Activated CD4-positive, alpha-beta T cell treated with anti-CD3 and anti-CD28 coated beads, Interleukin-2, amount 10 ng/mL, durations not matched to agents 24 days and 14 days (primary cell): ENCODE data around the gene SHC2. TPM values are rescaled to one million over a fixed set of nuclear protein-coding genes. Genes with fewer than 3 reads are reported as not detected.
A peak's percentile ranks its signal among the peaks of the same experiment; 100 is the strongest.
"Not testable (repeated sequence)": the region's sequence is repeated elsewhere in the genome, so short reads cannot be mapped to it uniquely, and the experiment has no call there.

Experiments used
- DNase-seq: peaks from one replicate; pipeline ENCODE4 v3.0.0; 2022
- H3K27ac Mint-ChIP-seq: one replicate; pipeline ENCODE4 v1.8.0; 2022; ENCODE audit warnings: mild to moderate bottlenecking, mixed read lengths
- H3K27me3 Mint-ChIP-seq: one replicate; pipeline ENCODE4 v1.8.0; 2022; ENCODE audit warnings: mixed read lengths
- H3K36me3 Mint-ChIP-seq: one replicate; pipeline ENCODE4 v1.8.0; 2022; ENCODE audit warnings: low read depth, mild to moderate bottlenecking, mixed read lengths
- H3K4me1 Mint-ChIP-seq: one replicate; pipeline ENCODE4 v1.8.0; 2021; ENCODE audit warnings: mixed read lengths
- H3K4me3 Mint-ChIP-seq: one replicate; pipeline ENCODE4 v1.8.0; 2022; ENCODE audit warnings: mild to moderate bottlenecking, moderate library complexity, mixed read lengths
- H3K9me3 Mint-ChIP-seq: one replicate; pipeline ENCODE4 v1.8.0; 2021; ENCODE audit warnings: mixed read lengths
- intact Hi-C: fragments of 100-400 bp; cut with micrococcal nuclease; formaldehyde crosslinking; loops from one replicate; pipeline ENCODE4 v1.15.1; 2023
- total RNA-seq: library from RNA; stranded (reverse); gene quantifications from 2 replicates; pipeline ENCODE4 v1.2.3, GENCODE V29; 2022

SHC2 gene
- total RNA-seq, 1 donor from 2014 or later = not detected

DNA sequence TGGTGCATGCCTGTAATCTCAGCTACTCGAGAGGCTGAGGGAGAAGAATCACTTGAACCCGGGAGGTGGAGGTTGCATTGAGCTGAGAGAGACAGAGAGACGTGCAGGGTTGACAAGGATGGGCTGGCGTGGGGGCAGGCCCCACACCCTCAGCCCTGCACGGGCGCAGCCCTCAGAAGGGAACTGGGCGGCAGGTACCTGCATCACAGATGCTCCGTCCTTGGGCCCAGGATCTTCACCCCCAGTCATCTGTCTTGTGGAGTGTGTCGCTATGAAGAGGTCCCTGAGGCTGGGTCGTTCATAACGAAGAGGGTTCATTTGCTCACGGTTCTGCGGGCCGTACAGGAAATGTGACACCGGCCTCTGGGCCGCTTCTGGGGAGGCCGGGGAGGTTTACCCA is 72.1 kb downstream of the SHC2 start:
- peaks cover 7% of the 10 kb centered on the region for H3K36me3 Mint-ChIP-seq
- intact Hi-C loops = no loop called here
- H3K4me1 Mint-ChIP-seq = peaks cover 8% of the 10 kb centered on the region
- H3K4me3 Mint-ChIP-seq = no peak overlapping the region
- H3K9me3 Mint-ChIP-seq = peaks cover 11% of the 10 kb centered on the region
- H3K27ac Mint-ChIP-seq = no peak overlapping the region
- H3K27me3 Mint-ChIP-seq = peaks cover 24% of the 10 kb centered on the region
- no peak for DNase-seq

DNA sequence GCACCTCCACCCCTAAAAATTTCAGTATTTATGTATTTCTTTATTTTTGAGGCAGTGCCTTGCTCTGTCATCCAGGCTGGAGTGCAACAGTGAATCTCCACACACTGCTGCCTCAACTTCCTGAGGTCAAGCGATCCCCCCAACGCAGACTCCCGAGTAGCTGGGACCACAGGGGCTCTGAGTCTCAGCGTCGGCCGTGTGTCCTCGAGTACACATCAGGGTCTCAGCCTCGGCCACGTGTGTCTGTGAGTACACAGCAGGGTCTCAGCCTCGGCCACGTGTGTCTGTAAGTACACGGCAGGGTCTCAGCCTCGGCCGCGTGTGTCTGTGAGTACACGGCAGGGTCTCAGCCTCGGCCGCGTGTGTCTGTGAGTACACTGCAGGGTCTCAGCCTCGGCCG is 73.1 kb downstream of the SHC2 start:
- intact Hi-C loops = no loop called here
- peaks cover 27% of the 10 kb centered on the region for H3K27me3 Mint-ChIP-seq
- peaks cover 13% of the 10 kb centered on the region for H3K4me1 Mint-ChIP-seq
- peaks cover 8% of the 10 kb centered on the region for H3K9me3 Mint-ChIP-seq
- DNase-seq = no peak
- H3K4me3 Mint-ChIP-seq = no peak overlapping the region
- H3K36me3 Mint-ChIP-seq = peaks cover 3% of the 10 kb centered on the region
- H3K27ac Mint-ChIP-seq = no peak overlapping the region

DNA sequence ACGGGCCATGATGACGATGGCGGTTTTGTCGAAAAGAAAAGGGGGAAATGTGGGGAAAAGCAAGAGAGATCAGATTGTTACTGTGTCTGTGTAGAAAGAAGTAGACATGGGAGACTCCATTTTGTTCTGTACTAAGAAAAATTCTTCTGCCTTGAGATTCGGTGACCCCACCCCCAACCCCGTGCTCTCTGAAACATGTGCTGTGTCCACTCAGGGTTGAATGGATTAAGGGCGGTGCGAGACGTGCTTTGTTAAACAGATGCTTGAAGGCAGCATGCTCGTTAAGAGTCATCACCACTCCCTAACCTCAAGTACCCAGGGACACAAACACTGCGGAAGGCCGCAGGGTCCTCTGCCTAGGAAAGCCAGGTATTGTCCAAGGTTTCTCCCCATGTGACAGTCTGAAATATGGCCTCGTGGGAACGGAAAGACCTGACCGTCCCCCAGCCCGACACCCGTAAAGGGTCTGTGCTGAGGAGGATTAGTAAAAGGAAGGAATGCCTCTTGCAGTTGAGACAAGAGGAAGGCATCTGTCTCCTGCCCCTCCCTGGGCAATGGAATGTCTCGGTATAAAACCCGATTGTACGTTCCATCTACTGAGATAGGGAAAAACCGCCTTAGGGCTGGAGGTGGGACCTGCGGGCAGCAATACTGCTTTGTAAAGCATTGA is 74.1 kb downstream of the SHC2 start:
- DNase-seq, H3K9me3 Mint-ChIP-seq, H3K27ac Mint-ChIP-seq, intact Hi-C loops, H3K36me3 Mint-ChIP-seq, H3K4me3 Mint-ChIP-seq: not testable (repeated sequence)
- Mint-ChIP-seq H3K27me3 (peaks cover 27% of the 10 kb centered on the region), H3K4me1 (peaks cover 19% of the 10 kb centered on the region)

DNA sequence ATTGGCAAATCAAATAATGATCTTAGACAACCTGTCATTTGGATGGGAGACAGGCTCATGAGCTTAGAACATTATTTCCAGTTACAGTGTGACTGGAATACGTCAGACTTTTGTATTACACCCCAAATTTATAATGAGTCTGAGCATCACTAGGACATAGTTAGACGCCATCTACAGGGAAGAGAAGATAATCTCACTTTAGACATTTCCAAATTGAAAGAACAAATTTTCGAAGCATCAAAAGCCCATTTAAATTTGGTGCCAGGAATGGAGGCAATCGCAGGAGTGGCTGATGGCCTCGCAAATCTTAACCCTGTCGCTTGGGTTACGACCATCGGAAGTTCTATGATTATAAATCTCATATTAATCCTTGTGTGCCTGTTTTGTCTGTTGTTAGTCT is 74.6 kb downstream of the SHC2 start:
- DNase-seq, intact Hi-C loops, H3K36me3 Mint-ChIP-seq, H3K4me3 Mint-ChIP-seq, H3K9me3 Mint-ChIP-seq, H3K27ac Mint-ChIP-seq: not testable (repeated sequence)
- Mint-ChIP-seq H3K27me3 (peaks cover 27% of the 10 kb centered on the region), H3K4me1 (peaks cover 17% of the 10 kb centered on the region)

DNA sequence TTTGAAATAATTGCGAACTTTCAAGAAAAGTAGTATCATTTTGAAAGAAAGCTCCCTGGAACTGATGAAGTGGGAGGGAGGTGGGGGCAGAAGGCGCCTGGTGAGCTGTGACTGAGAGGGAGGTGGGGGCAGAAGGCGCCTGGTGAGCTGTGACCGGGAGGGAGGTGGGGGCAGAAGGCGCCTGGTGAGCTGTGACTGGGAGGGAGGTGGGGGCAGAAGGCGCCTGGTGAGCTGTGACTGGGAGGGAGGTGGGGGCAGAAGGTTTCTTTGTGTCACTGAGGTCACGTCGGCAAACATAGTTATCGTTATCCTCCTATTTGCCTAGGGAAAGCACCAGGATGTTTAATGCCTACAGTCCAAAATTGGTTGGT is 76.0 kb downstream of the SHC2 start:
- Mint-ChIP-seq H3K36me3 (peaks cover 5% of the 10 kb centered on the region), H3K4me1 (peaks cover 18% of the 10 kb centered on the region), H3K27me3 (peaks cover 27% of the 10 kb centered on the region), H3K9me3 (peaks cover 9% of the 10 kb centered on the region), H3K27ac (no peak overlapping the region), H3K4me3 (no peak overlapping the region)
- no peak for DNase-seq
- intact Hi-C loops = loop anchor here (5.0 kb wide), 1 partner anchor 123 kb away; the partner anchor contains the start of gene TPGS1

DNA sequence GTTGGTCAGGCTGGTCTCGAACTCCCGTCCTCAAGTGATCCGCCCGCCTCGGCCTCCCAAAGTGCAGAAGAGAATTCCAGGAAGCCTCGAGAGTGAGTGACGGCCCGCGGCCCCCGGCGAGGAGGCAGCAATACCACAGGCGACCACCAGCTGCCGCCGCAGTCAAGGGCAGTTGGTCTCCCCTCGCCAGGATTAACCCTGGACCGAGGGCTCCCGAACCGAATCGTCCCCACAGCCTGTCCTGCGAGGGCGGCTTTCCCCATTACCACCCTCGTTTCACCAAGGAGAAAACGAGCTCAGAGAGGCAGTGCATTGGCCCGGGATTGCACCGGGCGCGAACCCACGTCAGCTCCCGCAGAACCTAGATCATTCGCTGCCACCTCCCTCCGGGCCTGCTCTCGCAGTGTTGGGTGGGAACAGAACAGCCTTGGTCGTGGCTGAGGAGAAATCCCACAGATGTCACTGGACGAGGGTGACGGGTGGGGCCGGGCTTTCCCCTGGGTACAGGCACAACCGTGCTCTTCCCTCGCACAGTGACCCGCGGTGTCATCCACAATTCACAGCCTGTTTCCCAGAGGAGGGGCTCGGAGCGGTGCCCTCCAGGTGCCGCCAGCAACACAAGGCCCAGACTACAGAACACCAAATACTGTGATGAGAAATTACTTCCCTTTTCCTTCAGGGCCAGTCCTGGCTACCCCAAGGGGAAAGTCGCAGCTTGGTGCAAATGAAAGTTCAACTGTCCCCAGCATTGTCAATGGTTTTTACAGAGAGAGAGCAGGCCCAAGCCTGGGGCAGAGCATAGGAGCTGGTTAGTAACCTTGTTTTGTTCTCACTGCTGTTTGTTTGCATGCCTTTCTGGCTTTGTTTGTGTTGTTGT is 76.7 kb downstream of the SHC2 start:
- Mint-ChIP-seq H3K27ac (no peak overlapping the region), H3K27me3 (peaks cover 27% of the 10 kb centered on the region), H3K9me3 (peaks cover 9% of the 10 kb centered on the region), H3K4me3 (peak overlapping the region; percentile 67), H3K4me1 (peaks cover 18% of the 10 kb centered on the region), H3K36me3 (peaks cover 5% of the 10 kb centered on the region)
- DNase-seq = no peak
- intact Hi-C loops = loop anchor here (5.0 kb wide), 1 partner anchor 123 kb away; the partner anchor contains the start of gene TPGS1

DNA sequence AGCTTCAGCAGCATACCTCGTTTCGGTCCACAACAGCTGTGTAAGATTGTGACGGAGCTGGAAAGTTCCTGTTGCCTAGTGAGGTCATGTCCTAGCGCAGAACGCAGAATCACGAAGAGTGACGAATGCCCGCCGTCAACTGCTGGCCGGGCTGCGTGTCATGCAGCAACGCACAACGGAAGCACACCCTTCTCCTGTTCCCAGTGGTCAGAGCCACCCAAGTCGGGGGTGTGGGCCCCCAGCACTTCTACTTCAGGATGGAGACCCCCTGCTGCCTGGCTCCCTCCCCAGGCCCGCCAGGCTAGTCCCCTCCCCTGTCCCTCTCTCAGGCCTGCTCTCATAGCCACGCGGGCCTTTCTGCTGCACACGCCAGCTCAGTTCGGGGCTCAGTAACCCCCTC is 77.8 kb downstream of the SHC2 start:
- peak overlapping the region; percentile 67 for H3K4me3 Mint-ChIP-seq
- intact Hi-C loops = loop anchor here (5.0 kb wide), 1 partner anchor 124 kb away; the partner anchor contains the start of gene TPGS1
- H3K4me1 Mint-ChIP-seq = peaks cover 18% of the 10 kb centered on the region
- H3K27ac Mint-ChIP-seq = peak overlapping the region; percentile 71
- H3K36me3 Mint-ChIP-seq = peaks cover 5% of the 10 kb centered on the region
- peaks cover 9% of the 10 kb centered on the region for H3K9me3 Mint-ChIP-seq
- DNase-seq = no peak
- H3K27me3 Mint-ChIP-seq = peaks cover 27% of the 10 kb centered on the region

DNA sequence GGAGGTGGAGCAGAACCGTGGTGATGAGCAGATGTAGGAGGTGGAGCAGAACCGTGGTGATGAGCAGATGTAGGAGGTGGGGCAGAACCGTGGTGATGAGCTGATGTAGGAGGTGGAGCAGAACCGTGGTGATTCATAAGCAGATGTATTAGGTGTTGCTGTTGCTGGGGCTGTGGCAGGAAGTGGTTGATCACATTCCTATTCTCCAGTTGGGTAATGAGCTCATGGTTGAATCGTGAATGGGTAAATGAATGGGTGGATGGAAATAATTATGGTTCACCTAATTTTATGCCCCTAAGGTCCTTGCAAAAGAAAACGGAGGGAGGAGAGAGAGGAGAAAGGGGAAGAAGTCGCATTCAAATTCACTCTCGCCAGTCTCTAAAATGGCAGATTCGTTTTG is 78.3 kb downstream of the SHC2 start:
- peak; percentile 76 for DNase-seq

DNA sequence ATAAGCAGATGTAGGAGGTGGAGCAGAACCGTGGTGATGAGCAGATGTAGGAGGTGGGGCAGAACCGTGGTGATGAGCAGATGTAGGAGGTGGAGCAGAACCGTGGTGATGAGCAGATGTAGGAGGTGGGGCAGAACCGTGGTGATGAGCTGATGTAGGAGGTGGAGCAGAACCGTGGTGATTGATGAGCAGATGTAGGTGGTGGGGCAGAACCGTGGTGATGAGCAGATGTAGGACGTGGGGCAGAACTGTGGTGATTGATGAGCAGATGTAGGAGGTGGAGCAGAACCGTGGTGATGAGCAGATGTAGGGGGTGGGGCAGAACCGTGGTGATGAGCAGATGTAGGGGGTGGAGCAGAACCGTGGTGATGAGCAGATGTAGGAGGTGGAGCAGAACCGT is 78.9 kb downstream of the SHC2 start:
- intact Hi-C loops = loop anchor here (5.0 kb wide), 1 partner anchor 125 kb away; the partner anchor contains the start of gene TPGS1
- Mint-ChIP-seq H3K4me3 (peak overlapping the region; percentile 51), H3K27me3 (peaks cover 21% of the 10 kb centered on the region), H3K4me1 (peaks cover 21% of the 10 kb centered on the region), H3K27ac (peak overlapping the region; percentile 88)
- H3K9me3 Mint-ChIP-seq, DNase-seq, H3K36me3 Mint-ChIP-seq: not testable (repeated sequence)

More for the DNA sequence above, 78.3 kb downstream of the SHC2 start:
- Mint-ChIP-seq H3K4me1 (peaks cover 21% of the 10 kb centered on the region), H3K27me3 (peaks cover 24% of the 10 kb centered on the region), H3K4me3 (peak overlapping the region; percentile 49), H3K27ac (peak overlapping the region; percentile 69)
- not testable (repeated sequence) for H3K36me3 Mint-ChIP-seq, H3K9me3 Mint-ChIP-seq
- intact Hi-C loops = loop anchor here (5.0 kb wide), 1 partner anchor 125 kb away; the partner anchor contains the start of gene TPGS1

DNA sequence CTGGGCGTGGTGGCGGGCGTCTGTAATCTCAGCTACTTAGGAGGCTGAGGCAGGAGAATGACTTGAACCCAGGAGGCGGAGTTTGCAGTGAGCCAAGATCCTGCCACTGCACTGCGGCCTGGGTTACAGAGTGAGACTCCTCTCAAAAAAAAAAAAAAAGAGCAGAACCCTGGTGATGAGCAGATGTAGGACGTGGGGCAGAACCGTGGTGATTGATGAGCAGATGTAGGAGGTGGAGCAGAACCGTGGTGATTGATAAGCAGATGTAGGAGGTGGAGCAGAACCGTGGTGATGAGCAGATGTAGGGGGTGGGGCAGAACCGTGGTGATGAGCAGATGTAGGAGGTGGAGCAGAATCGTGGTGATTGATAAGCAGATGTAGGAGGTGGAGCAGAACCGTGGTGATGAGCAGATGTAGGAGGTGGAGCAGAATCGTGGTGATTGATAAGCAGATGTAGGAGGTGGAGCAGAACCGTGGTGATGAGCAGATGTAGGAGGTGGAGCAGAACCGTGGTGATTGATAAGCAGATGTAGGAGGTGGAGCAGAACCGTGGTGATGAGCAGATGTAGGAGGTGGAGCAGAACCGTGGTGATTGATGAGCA is 80.1 kb downstream of the SHC2 start:
- H3K4me1 Mint-ChIP-seq = peaks cover 21% of the 10 kb centered on the region
- not testable (repeated sequence) for H3K4me3 Mint-ChIP-seq, DNase-seq

DNA sequence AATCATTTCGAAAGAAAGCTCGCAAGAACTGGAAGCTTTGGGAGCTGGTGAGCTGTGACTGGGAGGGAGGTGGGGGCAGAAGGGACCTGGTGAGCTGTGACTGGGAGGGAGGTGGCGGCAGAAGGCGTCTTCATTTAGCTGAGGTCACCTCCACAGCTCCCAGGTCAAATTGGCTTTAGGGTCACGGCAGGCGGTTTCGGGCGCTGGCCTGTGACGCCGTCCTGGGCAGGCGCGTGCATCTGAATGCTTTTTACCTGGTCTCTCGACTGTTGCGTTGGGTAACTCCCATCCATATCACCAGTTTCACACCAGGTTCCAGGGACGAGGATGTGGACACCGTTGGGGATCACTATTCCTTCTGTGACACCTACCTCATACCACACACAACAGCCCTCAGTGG is 81.0 kb downstream of the SHC2 start:
- H3K4me1 Mint-ChIP-seq = peaks cover 21% of the 10 kb centered on the region
- H3K27ac Mint-ChIP-seq = no peak overlapping the region
- no peak for DNase-seq
- H3K4me3 Mint-ChIP-seq = no peak overlapping the region
- H3K9me3 Mint-ChIP-seq = peaks cover 9% of the 10 kb centered on the region
- intact Hi-C loops = loop anchor here (5.0 kb wide), 1 partner anchor 128 kb away; the partner anchor contains the start of gene TPGS1
- H3K27me3 Mint-ChIP-seq = peaks cover 11% of the 10 kb centered on the region
- peaks cover 5% of the 10 kb centered on the region for H3K36me3 Mint-ChIP-seq

More for the DNA sequence above, 80.1 kb downstream of the SHC2 start:
- H3K9me3 Mint-ChIP-seq, H3K36me3 Mint-ChIP-seq: not testable (repeated sequence)
- intact Hi-C loops = loop anchor here (5.0 kb wide), 1 partner anchor 127 kb away; the partner anchor contains the start of gene TPGS1
- peak overlapping the region; percentile 32 for H3K27ac Mint-ChIP-seq
- peaks cover 12% of the 10 kb centered on the region for H3K27me3 Mint-ChIP-seq

DNA sequence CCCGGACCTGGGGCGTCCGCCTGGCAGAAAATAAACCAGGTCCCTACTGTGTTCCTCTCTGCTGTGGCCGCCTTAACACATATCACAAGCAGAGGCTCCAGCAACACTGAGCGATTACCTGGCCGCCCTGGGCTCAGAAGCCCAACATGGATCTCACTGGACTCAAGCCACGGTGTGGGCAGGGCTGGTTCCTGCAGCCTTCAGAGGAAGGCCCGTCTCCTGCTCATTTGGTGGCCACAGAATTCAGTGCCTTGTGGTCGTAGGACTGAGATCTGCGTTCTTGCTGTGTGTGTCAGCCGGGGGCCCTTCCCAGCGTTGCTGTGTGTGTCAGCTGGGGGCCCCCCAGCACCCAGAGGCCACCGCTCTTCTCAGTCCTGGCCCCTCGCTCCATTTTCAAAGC is 82.1 kb downstream of the SHC2 start:
- intact Hi-C loops = no loop called here
- peaks cover 5% of the 10 kb centered on the region for H3K36me3 Mint-ChIP-seq
- no peak for DNase-seq
- no peak overlapping the region for H3K4me3 Mint-ChIP-seq
- peaks cover 8% of the 10 kb centered on the region for H3K9me3 Mint-ChIP-seq
- H3K4me1 Mint-ChIP-seq = peaks cover 16% of the 10 kb centered on the region
- no peak overlapping the region for H3K27ac Mint-ChIP-seq
- H3K27me3 Mint-ChIP-seq = peaks cover 6% of the 10 kb centered on the region

DNA sequence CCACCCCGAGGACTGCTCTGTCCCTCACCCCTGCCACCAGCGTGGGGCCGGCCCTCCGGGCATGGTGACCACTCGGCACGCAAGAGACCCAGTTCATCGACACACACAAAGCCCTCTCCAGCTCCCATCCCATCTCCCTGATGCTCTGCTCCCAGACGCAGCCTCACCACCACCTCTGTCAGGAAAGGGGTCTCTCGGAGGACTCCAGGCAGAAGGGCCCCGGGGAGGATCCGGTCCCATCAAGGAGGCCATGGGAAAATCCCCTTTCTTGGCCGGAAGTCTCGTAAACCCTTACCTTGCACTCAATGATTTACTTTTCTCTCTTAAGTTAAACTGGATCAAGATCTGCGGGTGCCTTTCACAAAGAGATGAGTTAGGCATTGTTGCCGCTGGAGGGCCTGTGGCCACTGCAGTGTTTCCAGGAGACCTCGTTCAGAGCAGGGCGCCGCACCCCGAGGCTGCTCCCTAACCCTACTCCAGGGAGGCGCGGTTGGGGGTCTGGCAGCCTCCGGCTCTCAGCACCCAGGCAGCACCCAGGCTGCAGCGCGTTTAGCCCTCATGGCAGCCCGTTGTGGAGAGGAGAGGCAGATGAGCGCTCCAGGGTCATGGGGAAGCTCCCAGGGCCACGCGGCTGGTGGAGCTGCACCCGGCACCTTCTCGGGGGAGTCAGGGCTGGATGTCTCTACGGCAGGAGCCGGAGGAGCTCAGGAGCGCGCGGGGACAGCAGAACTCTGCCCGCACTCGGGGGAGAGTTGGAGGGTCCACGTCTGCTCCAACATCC is 82.8 kb downstream of the SHC2 start:
- H3K9me3 Mint-ChIP-seq = peaks cover 3% of the 10 kb centered on the region
- peaks cover 2% of the 10 kb centered on the region for H3K27me3 Mint-ChIP-seq
- peaks cover 11% of the 10 kb centered on the region for H3K4me1 Mint-ChIP-seq
- no peak for DNase-seq
- intact Hi-C loops = no loop called here
- no peak overlapping the region for H3K4me3 Mint-ChIP-seq
- H3K36me3 Mint-ChIP-seq = peaks cover 2% of the 10 kb centered on the region
- peak overlapping the region; percentile 76 for H3K27ac Mint-ChIP-seq
